ENCODE data around the gene HMGN5.

The HMGN5 gene

DNA sequence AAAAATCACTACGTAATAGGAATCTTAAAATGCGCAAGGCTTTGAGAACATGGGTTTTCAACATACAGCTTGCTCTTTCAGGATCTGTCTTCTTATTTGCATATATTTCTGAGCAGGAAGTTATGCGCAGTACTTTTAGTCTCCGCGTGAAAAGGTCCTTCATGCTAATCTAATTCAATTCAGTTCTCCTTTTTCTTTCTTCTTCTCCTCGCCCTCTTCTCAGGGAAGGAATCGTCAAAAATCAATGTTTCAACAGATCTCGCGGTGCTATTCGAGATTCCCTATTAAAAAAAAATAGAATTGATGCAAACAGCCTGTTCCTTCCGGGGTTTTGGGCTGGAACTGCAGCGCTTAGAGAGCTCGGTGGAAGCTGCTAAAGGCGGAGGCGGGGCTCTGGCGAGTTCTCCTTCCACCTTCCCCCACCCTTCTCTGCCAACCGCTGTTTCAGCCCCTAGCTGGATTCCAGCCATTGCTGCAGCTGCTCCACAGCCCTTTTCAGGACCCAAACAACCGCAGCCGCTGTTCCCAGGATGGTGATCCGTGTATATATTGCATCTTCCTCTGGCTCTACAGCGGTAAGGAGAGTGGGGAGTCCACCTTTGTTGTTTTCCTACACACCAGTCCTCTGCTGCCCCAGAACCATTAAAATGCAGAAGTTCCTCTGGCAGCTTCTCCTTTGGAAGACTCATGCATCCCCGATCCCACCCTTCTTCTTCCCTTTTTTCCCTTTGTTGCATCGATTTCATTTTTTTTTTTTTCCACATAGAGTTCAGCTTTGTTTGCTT lies at the start of gene HMGN5, which contains the start of gene SH3BGRL:
HMGN5 (minus strand) TSS at position 243 of the 785 bp plus-strand sequence. CDS start 80,364 bp downstream, outside the sequence.
SH3BGRL (plus strand) TSS at position 432 of the 785 bp plus-strand sequence; CDS start at position 531, 99 bp downstream.
- DNase-seq (ENCODE audit: low read depth, low spot score) = peak; percentile 73

- no peak for DNase-seq (ENCODE audit: low read depth, low spot score)
Measured at GRCh38 chrX:81241753-81242152, 40.0 kb upstream of the HMGN5 start.

DNA sequence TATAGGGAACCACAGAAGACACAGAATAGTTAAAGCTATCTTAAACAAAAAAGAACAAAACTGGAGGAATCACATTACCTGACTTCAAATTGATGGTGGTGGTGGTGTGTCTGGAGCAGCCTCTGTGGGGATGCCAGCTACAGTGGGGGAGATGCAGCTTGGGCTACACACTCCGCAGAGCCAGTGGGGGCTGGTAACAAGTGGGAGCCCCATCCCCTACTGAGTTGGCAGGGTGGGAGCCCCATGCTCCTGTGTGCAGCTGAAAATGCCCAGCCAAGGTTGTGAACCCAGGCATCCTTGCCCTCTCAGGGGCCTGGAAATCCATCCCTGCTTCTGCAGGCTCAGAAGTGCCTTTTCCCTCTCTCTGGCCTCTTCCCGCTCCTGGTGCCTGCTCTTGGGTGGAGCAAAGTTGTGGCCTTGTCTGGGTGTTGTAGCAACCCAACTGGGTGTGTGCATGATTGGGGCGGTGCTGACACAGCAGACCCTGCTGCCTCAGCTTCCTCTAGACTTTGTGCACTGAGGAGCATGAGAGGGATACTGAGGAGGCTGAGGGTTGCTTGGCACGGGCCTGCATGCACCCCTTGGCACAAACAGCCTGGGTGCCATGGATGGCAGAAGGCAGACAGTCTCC lies 39.1 kb upstream of the HMGN5 start:
- no peak for DNase-seq (ENCODE audit: low read depth, low spot score)

DNA sequence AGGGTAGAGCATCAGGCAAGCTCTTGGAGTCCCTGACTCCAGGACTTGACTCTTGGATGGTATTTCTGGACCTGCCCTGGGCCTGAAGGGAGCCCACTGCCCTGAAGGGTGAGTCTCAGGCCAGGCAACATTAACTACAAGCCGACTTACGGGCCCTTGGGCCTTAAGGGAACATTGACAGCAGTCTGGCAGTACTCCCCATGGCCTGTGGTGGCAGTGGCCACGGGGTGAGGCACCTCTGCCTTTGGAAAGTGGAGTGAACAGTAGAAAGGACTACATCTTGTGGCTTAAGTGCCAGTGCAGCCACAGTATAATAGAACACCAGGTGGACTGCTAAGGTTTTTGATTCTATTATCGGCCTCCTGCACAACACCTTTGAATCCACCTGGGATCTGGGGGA lies 36.5 kb upstream of the HMGN5 start:
- DNase-seq (ENCODE audit: low read depth, low spot score) = no peak

GRCh38 chrX:81237516-81237915 lies 35.8 kb upstream of the HMGN5 start:
- no peak for DNase-seq (ENCODE audit: low read depth, low spot score)

DNA sequence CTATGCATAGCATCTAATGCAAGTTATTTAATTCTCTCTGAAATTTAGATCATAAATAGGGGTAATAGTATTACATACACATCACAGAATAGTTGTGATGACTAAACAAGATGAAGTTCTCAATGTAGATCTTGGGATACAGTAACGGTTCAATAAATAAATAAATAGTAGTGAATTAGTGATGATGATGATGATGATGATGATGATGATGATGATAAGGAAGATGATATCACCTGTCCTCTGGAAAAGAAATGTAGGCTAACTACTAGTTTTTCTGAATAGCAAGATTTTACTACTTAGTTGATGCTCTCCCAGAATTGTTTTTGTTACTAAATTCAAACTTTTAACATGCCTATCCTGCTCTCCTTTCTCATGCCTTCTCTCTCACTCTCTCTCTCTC lies 30.5 kb upstream of the HMGN5 start:
- DNase-seq (ENCODE audit: low read depth, low spot score) = no peak

DNA sequence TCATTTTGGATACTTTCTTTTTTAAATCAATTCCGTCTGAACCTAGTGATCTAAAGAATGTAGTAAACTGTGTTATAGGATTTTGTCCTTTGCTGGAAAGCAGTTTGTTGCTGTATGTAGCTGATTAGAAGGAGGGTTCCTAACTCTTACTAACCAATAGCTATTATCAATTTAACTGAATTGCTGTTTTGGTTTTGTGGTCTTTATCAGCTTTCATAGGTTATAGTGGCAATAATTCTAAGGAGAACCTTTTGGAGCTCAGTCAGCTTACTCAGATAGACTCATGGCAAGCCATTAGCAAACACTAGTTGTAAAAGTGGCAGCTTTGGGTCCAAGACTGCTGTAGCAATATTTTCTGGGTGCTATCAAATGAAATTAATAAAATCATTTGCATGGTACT lies 29.8 kb upstream of the HMGN5 start:
- no peak for DNase-seq (ENCODE audit: low read depth, low spot score)

DNA sequence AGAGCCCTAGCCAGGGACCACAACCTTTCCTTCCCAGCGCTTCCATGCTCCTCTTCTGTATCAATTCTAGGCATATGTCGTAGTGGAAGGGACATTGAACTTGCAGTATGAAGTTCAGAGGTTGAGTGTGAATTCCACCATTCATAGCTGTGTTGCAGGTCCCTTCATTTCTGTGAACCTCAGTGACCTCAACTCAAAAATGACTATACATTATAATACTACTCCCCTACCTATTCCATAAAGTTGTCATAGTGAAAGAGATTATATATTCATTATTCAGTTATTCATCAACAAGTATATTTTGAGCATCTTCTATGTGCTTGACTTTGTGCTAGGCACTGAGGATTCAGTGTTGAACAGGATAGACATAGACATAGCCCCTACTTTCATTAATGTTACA lies 28.2 kb upstream of the HMGN5 start:
- DNase-seq (ENCODE audit: low read depth, low spot score) = no peak

DNA sequence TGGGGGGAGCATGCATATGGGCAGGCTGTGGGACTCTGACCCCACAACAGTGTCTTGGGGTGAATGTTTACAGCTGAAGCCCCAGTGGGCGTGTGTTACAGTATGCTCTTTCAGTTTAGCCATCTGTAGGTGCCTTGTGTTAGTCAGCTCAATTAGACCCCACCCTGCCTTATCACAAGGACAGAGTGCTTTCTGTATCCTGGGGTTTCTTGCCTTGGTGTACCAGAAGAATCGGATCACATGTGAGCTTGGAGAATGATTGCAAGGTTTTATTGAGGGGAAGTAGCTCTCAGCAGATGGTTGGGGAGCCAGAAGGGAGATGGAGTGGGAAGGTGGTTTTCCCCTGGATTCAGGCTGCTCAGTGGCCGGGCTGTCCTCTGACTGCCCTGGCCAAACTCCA lies 27.5 kb upstream of the HMGN5 start:
- DNase-seq (ENCODE audit: low read depth, low spot score) = no peak

GRCh38 chrX:81215685-81216084 lies 14.0 kb upstream of the HMGN5 start:
- no peak for DNase-seq (ENCODE audit: low read depth, low spot score)

GRCh38 chrX:81208916-81209315 lies 7.2 kb upstream of the HMGN5 start:
- DNase-seq (ENCODE audit: low read depth, low spot score) = no peak

- DNase-seq (ENCODE audit: low read depth, low spot score) = no peak
Measured at GRCh38 chrX:81206476-81206875, 4.8 kb upstream of the HMGN5 start.

DNA sequence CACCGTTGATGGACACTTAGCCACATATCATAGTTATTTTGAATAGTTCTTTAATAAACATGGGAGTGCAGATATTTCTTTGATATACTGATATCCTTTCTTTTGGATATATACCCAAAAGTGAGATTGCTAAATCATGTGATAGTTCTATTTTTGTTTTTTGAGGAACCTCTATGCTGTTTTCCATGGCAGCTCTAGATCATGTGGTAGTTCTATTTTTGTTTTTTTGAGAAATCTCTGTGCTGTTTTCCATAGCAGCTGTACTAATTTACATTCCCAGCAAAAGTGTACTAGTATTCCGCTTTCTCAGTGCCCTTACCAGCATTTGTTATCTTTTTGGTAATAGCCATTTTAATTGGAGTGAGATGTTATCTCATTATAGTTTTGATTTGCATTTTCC lies 3.8 kb upstream of the HMGN5 start:
- DNase-seq (ENCODE audit: low read depth, low spot score) = no peak

DNA sequence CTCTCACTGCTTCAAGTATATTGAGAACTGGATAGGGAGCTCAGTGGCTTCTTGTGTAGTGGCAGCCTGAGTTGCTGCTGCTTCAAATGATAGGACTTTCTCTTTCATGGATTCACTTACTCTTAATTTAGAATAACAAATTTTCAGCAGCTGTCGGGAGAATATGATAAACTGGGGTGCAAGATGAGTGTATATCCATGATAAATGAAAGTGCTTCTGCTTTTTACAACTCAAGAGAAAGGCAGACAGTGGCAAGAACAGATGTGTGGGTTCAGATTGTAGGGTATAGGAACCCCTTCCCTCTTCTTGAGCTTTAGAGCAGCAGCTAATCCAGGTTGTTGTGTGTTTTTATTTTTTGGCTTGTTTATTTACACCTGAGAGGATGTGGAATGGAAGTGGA lies 1.2 kb upstream of the HMGN5 start:
- DNase-seq (ENCODE audit: low read depth, low spot score) = no peak

GRCh38 chrX:81202456-81202819 lies 725 bp upstream of the HMGN5 start:
- no peak for DNase-seq (ENCODE audit: low read depth, low spot score)

DNA sequence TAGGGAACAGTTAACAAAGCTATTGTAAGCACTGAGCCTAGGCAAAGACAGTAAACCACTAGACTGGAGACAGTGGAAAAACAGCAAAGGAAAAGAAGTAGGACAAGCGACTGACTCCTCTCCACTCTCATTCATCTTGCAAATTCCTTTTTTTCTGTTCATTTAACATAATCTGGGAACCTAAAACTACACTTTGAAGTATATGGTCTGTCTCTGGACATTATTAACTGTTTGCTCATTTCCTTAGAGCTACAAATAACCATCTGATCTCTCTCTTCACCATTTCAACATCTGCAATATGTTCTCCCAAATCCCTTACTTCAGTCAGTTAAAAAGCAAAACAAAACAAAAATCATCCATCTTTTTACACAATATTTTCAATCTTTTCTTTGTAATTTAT lies 642 bp downstream of the HMGN5 start:
- no peak for DNase-seq (ENCODE audit: low read depth, low spot score)

GRCh38 chrX:81195712-81196111 lies 6.0 kb downstream of the HMGN5 start:
- DNase-seq (ENCODE audit: low read depth, low spot score) = no peak

GRCh38 chrX:81195259-81195658 lies 6.5 kb downstream of the HMGN5 start:
- DNase-seq (ENCODE audit: low read depth, low spot score) = no peak

DNA sequence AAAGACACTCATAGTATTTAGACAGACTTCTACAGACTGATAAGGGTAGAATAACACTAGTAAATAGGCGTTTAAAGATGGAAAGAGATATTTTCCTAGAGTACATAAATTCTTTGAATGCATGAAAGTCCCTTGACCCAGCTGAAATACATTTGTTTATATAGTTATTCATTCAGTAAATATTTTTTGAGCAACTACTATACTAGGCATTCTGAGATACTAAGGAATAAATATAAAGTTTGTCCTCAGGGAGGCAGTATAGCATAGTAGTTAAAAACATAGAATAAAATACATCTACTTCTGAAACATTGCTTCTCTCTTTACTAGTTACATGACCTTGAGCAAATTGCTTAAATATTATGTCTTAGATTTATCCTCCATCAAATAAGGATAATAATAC lies 27.4 kb downstream of the HMGN5 start:
- peak; percentile 2 for DNase-seq (ENCODE audit: low read depth, low spot score)

DNA sequence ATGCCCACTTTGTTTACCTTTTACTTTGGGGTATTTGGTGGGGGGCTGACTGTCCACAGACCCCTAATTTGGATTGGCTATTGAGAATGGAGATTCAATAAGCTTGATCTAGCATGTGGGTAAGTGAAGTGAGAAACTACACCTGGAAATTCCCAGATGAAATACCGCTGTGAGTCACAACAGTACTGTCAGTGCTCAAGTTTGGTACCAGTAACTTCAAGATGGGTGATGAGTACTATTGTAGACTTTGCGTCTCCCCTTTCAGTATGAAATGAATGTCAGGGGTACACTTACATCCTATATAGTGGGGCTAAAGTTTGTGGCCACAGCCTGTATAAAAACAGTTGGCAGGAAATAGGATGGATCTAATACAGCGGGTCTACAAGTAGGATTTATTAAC lies 33.3 kb downstream of the HMGN5 start:
- DNase-seq (ENCODE audit: low read depth, low spot score) = no peak

GRCh38 chrX:81121513-81122363 lies 80.0 kb downstream of the HMGN5 start:
- peak; percentile 77 for DNase-seq (ENCODE audit: low read depth, low spot score)

DNA sequence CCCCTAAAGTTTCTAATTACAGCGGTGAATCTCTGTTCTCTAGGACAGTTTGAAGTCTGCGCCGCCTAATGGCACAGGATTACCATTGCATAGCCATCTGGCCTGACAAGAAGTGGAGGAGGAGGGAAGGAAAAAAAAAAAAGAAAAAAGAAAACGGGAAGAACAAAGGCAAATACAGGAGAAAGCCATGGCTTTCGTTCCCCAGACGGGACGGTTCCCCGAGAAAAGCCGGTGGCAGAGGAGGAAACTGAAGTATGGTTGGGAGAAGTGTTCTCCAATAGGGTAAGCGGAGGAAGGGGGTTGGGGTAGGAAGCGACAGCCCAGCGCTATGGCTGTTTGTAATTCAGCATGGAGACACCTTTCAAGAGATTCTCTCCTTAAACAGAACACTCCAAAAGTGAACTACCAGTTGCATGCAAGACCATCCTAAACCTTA lies 80.8 kb downstream of the HMGN5 start:
- peak; percentile 18 for DNase-seq (ENCODE audit: low read depth, low spot score)

Measured in smooth muscle cell of the brain vasculature (primary cell).